Renal cortical epithelial cell (primary cell): ENCODE results near the gene EVI5. TPM values are rescaled to one million over a fixed set of nuclear protein-coding genes. Genes with fewer than 3 reads are reported as not detected.
"Not testable (repeated sequence)": the region's sequence is repeated elsewhere in the genome, so short reads cannot be mapped to it uniquely, and the experiment has no call there.

Experiments used
- DNase-seq: peaks from one replicate; pipeline ENCODE4 v3.0.0-alpha.2; 2011; ENCODE audit warnings: low read depth
- total RNA-seq: library from RNA; depleted of rRNA; stranded (reverse); fragments of >200 nt; gene quantifications from 2 replicates; pipeline ENCODE4 v1.2.3, GENCODE V29; 2014

EVI5 gene
- total RNA-seq, 1 donor from 2014 or later, result 35.7 TPM

DNA sequence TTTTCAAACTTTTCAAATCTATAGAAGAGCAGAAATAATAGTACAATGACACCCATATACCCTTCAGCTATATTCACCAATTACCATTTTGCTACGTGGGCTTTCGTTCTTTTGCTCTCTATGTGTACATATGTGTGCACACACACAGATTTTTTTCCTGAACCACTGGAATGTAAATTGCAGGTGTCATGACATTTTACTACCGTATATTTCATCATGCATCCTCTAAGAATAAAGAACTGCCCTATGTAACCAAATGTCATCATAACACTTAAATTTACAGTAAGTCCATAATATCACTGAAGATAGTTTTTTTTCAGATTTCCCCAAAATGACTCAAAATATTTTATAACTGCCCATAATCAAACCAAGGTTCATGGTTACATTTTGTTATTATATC, 209.8 kb downstream of the EVI5 start:
- DNase-seq, result no peak

DNA sequence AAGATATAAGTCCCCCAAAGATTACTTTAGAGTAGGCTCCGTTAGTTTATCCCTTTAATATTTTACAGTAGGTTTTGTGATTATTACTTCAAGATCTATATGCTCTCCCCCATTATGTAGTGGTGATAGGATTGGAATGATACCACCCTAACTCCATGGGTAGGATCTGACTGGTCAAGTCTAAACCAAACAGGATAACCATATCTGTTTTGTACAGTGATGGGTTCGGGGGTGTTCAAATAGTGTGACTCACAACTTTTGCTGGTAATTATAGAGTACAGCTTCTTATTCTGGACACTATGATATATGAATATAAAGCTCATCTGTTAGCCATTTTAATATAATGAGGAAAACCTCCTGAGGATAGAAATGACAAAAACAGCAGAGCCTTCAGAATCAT, 212.4 kb downstream of the EVI5 start:
- no peak for DNase-seq

DNA sequence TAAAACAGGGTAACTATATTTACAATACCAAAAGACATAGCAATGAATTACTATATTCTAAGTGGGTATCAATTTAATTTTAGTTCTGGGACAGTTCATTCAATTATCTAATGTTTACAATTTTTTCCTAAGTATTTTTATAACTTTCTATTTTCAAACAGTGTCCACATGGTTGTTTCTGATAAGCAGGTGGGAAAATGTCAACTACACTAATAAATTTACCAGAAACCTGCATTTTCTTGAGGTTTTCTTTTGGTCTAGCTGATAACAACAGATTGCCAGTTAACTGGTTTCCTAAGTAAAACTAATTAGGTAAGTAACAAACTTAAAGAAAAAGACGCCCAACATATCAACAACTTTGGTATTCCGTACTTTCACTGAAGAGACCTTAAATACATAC, 213.3 kb downstream of the EVI5 start:
- DNase-seq, result no peak

DNA sequence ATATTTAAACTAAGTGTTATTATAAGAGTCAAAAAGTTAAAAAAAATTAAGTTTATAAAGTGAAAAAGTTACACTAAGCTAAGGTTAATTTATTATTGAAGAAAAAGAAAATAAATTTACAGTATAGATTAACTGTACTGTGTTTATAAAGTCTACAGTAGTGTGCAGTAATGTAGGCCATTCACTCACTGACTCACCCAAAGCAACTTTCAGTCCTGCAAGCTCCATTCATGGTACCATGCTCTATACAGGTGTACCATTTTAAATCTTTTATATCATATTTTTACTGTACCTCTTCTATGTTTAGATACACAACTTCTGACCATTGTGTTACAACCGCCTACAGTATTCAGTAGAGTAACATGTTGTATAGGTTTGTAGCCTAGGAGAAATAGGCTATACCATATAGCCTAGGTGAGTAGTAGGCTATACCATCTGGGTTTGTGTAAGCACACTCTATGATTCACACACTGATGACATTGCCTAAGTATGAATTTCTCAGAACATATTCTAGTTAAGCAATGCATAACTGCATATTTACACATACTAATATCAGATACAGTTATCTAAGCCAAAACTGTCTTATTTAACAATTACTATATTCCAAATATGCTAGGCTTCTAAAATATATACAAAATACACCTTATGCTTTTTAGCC, 217.6 kb downstream of the EVI5 start:
- DNase-seq, result no peak

GRCh38 chr1:92563457-92564216, 221.3 kb downstream of the EVI5 start:
- DNase-seq, result no peak

- no peak for DNase-seq
These were observed 228.6 kb downstream of the EVI5 start for GRCh38 chr1:92556350-92556749.

DNA sequence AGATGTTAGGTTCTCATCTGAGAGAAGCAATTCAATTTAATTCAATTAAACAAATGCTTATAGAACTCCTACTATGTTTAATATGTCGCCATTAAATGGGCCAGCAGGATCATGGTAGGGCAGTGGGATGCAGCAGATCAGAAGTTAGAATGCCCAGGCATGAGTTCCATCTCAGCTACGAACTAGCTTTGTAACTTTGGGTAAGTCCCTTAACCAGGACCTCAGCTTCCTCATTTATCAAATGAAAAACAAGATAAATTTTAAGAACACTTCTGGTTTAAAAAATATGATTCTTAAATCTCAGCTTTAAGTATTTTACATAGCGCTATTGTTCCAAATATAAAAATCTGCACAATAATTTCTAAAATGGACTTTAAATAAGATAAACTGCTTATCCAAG, 230.7 kb downstream of the EVI5 start:
- no peak for DNase-seq

DNA sequence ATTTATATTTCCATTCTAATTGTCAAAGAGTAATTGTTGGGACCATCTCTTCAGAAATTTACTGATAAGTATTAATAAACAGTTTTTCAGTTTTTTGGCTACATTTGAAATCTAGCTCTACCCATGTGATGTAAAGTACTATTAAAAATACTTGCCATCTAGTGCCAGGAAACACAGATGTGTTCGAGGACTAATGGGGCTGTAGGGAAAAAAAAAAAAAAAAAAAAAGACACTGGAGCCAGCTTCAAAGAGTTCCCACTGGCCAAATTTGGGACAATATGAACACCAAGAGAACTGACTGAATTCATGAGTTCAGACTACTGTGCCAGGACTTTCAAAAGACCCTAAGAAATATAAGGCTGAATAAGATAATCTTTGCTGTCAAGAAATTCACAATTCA, 233.0 kb downstream of the EVI5 start:
- DNase-seq, result no peak

GRCh38 chr1:92544756-92545165, 240.1 kb downstream of the EVI5 start:
- no peak for DNase-seq

GRCh38 chr1:92543131-92544055, 241.5 kb downstream of the EVI5 start:
- no peak for DNase-seq

DNA sequence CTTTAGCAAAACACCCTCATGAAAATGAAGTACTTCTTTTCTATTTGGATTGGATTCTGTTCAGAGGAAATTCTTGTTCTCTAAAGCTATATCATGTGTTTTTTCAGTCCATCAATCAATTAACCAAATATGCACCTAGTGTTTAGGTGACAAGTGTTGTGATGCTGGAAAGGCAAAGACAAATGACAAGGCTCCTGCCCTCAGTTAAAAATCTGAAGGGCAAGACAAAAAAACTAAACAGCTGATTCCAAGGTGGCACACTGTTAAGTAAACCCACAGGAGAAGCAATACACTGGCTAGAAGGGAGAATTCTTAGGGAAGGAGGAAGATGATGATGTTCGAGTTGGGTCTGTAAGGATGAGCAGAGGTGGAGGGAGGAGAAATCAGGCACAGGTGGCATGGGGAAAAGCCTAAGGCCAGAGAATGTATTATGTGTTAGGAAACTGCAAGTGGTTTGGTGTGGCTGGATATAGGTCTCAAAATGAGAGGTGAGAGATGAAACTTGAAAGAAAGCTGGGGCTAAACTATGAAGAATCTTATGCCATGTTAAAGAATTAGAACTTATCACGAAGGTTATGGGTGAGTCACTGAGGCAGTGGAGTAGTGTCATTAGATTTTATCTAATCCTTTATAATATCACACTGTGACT, 246.4 kb downstream of the EVI5 start:
- DNase-seq, result no peak

DNA sequence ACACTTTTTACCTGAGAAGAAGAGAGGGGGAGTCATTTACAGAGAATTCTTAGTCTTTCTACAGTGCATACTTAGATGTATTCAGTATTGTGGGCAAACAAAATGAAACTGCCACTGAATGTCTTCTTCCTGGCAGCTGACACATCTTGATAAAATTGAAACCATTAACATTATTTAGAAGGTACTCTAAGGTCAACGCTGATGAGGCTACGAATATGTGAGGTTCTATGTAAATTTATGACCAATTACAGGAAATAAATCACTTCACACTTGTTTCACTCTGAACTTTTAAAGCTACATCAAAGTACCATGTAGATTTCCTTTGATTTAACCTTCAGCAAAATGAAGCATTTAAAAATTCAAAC, 246.9 kb downstream of the EVI5 start:
- DNase-seq, result peak; percentile 50

- peak; percentile 88 for DNase-seq
These were observed 247.7 kb downstream of the EVI5 start for GRCh38 chr1:92536980-92537884.

- no peak for DNase-seq
These were observed 248.5 kb downstream of the EVI5 start for GRCh38 chr1:92536211-92536979.

DNA sequence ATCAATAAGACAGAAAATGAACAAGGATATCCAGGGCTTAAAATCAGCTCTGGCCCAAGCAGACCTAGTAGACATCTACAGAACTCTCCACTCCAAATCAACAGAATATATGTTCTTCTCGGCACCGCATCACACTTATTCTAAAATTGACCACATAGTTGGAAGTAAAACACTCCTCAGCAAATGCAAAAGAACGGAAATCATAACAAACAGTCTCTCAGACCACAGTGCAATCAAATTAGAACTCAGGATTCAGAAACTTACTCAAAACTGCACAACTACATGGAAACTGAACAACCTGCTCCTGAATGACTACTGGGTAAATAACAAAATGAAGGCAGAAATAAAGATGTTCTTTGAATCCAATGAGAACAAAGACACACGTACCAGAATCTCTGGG, 252.5 kb downstream of the EVI5 start:
- not testable (repeated sequence) for DNase-seq

GRCh38 chr1:92531939-92532338, 253.0 kb downstream of the EVI5 start:
- DNase-seq, result not testable (repeated sequence)

DNA sequence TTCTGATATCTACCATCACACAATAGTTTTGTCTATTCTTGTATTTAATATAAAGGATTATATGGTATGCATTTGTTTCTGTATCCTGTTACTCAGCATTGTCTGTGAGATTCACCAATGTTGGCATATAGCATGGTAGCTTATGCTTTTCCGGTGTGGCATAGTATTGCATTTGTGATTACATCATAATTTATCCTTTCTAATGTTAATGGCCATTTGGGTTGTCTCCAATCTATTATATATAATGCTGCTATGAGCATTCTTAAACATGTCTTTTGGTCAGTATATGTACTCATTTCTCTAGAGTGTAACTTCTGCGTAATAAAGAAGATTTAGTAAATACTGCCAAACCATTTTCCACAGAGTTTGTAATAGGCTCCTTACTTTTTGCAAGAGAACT, 257.2 kb downstream of the EVI5 start:
- DNase-seq, result no peak

- not testable (repeated sequence) for DNase-seq
These were observed 259.8 kb downstream of the EVI5 start for GRCh38 chr1:92524944-92525590.

DNA sequence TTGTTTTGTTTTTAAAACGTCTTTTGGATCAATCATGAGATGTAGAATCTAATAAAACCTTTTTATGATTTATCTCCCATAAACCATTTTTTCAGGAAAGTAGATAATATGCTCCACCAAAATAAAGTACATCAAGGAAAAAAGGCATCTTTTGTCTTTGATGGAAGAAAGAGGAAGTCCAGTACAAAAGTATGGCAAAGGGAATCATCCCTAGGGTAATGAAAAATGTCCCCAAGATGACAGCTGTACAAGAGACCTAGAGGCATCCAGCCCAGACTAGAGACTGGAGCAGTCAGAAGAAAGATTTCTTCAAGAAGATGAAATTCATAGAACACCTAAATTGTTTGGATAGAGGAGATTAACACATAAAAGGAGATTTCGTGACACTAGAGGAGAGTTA, 265.9 kb downstream of the EVI5 start:
- DNase-seq, result no peak

DNA sequence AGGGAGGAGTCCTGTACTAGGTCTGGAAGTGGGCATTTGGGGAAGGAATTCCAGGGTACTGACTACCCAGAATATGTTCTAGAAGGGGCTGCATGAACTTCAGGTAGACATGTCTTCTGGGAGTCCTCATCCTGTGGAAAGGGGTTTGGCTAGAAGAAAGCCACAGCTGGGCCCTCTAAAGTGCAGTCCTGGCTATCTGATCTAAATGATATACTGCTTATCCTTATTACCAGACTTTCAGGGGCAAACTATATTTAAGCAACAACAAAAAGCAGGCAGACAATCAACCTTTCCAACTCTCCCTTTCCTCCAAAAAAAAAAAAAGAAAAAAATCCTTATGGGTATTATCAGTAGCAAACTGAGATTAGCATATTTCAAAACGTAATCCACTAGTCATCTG, 268.3 kb downstream of the EVI5 start:
- no peak for DNase-seq
